ENCODE data around the gene ACKR3. TPM values are rescaled to one million over a fixed set of nuclear protein-coding genes. Genes with fewer than 3 reads are reported as not detected.
A peak's percentile ranks its signal among the peaks of the same experiment; 100 is the strongest.

ACKR3 gene
- total and polyA plus RNA-seq, 12 donors: 1.1 to 12.8 (median 1.9) TPM

DNA sequence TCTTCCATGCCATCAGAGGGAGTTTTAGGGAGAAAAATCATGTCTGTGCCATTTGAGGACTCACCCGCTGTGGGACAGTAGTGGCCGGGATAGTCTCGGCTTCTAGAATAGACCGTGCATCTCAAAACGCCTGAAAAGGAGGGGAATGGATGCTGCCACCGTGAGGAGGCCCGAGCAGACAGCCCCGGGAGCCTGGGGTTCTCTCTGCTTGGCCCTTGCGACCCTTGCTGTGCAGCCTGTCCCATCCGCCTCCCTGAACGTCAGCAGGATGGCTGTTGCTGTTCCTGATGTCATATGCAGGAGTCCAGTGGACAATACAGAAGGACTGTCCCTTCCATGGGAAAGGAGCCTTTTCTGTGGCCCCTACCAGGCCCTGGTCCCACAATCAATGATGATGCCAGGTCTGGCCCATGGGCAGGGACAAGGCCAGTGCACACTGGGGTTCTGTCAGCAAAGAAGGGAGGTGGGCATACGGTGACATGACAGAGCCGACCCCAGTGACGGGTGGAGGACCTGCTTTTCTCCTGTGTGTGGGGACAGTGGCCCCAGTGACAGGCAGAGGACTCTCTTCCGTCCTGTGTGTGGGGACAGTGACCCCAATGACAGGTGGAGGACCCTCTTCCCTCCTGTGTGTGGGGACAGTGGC is 58.8 kb downstream of the ACKR3 start:
- TF ChIP-seq, protein P1, sequence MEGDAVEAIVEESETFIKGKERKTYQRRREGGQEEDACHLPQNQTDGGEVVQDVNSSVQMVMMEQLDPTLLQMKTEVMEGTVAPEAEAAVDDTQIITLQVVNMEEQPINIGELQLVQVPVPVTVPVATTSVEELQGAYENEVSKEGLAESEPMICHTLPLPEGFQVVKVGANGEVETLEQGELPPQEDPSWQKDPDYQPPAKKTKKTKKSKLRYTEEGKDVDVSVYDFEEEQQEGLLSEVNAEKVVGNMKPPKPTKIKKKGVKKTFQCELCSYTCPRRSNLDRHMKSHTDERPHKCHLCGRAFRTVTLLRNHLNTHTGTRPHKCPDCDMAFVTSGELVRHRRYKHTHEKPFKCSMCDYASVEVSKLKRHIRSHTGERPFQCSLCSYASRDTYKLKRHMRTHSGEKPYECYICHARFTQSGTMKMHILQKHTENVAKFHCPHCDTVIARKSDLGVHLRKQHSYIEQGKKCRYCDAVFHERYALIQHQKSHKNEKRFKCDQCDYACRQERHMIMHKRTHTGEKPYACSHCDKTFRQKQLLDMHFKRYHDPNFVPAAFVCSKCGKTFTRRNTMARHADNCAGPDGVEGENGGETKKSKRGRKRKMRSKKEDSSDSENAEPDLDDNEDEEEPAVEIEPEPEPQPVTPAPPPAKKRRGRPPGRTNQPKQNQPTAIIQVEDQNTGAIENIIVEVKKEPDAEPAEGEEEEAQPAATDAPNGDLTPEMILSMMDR (IDR thresholded peaks at IDR 0.05): no peak
- no peak for TF ChIP-seq POLR2A (IDR thresholded peaks at IDR 0.05)
- Histone ChIP-seq H3K27ac (no peak overlapping the region), H3K4me1 (replicated peaks in 1 of 2) (no peaks in the 10 kb centered on the region), H3K27me3 (no peaks in the 10 kb centered on the region), H3K4me3 (no peak overlapping the region), H3K9me3 (replicated peaks in 1 of 3) (no peaks in the 10 kb centered on the region), H3K36me3 (replicated peaks in 1 of 2) (no peaks in the 10 kb centered on the region)
- peak in 1 of 7 donors; percentile 25 for DNase-seq
- intact Hi-C loops (cut with DNase I): no loop called here
- 75 to 93% (median 87%) methylated on average over 12 to 15 of the region's 15 CpGs for WGBS, 4 donors

DNA sequence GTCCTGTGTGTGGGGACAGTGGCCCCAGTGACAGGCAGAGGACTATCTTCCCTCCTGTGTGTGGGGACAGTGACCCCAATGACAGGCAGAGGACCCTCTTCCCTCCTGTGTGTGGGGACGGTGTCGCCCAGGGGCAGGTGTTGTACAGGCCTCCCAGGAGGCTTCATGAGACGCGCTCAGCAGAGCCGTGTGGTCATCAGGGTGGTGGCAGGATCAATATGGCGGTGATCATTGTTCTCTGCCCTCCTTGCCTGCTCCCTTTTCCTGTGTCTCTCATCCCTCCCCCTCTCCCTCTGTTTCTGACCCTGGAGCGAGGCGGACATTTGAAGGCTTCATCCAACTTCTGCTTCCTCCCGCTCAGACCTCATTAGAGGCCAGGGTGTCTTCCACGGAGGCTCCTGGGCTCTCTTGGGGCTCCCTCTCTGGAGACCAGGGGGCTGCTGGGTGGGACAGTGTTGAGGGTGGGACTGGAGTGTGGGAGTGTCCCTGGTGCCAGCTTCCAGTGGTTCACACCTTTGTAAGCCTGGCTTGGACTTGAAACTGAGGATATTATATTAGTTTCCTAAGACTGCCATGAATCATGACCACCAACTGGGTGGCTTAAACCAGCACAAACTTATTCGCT is 59.5 kb downstream of the ACKR3 start:
- no peak overlapping the region for H3K27ac ChIP-seq
- DNase-seq: peak in 1 of 7 donors; percentile 9

DNA sequence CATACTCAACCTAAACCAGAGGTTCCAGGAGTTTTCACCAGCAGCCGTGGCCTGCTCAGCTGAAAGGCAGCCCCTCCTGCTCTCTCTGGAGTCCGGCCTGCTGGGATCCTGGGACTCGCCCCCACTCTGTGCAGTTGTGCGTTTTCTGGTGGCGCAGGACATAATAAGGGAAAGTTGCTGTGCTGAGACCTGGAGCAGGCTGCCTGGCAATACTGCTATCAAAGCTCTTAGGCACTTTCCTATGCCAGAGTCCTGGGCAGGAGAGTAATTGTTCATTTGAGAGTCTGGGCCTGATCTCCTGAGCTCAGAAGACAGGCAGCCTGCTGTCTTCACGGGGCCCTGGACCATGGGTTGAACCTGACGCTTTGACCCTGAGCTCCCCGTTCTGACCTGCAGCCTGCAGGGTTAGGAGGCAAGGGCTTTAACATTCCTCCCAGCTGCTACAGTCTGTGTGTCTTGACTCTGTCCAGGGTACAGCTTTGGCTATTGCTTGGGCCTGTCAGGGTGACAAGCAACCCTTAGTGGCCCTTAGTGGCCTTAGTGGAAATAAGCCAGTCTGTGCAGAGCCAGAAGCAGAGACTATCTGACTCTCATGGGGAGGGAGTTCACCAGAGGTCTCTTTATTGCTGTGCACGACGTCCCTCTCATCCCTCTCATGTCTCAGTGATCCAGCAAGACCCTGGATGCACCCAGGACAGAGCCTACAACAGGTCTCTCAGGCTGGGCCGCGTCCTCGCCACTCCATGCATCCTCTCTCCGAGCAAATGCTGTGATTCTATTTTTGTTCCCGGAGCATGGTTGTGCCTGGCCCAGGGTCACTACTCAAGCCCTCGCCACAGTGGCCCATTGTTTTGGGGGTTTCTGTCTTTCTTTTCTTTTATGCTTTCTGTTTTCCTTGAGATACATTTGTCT is 60.6 kb downstream of the ACKR3 start:
- peak in 2 of 7 donors; percentile 2 to 53 for DNase-seq
- Histone ChIP-seq H3K27ac (no peak overlapping the region), H3K9me3 (replicated peaks in 1 of 3) (no peaks in the 10 kb centered on the region), H3K36me3 (replicated peaks in 1 of 2) (no peaks in the 10 kb centered on the region), H3K27me3 (no peaks in the 10 kb centered on the region), H3K4me1 (replicated peaks in 1 of 2) (no peaks in the 10 kb centered on the region), H3K4me3 (no peak overlapping the region)
- intact Hi-C loops (cut with DNase I): no loop called here
- WGBS, 4 donors: 66 to 79% (median 74%) methylated on average over 12 to 16 of the region's 16 CpGs
- no peak for TF ChIP-seq POLR2A (IDR thresholded peaks at IDR 0.05)
- TF ChIP-seq, protein P1 (IDR thresholded peaks at IDR 0.05): no peak

More for the DNA sequence above, 59.5 kb downstream of the ACKR3 start:
- Histone ChIP-seq H3K4me3 (no peak overlapping the region), H3K9me3 (replicated peaks in 1 of 3) (no peaks in the 10 kb centered on the region), H3K4me1 (replicated peaks in 1 of 2) (no peaks in the 10 kb centered on the region), H3K27me3 (no peaks in the 10 kb centered on the region), H3K36me3 (replicated peaks in 1 of 2) (no peaks in the 10 kb centered on the region)
- TF ChIP-seq, protein P1 (IDR thresholded peaks at IDR 0.05): no peak
- no peak for TF ChIP-seq POLR2A (IDR thresholded peaks at IDR 0.05)
- intact Hi-C loops (cut with DNase I): no loop called here
- WGBS, 4 donors: 84 to 94% (median 89%) methylated on average over 9 to 11 of the region's 11 CpGs

DNA sequence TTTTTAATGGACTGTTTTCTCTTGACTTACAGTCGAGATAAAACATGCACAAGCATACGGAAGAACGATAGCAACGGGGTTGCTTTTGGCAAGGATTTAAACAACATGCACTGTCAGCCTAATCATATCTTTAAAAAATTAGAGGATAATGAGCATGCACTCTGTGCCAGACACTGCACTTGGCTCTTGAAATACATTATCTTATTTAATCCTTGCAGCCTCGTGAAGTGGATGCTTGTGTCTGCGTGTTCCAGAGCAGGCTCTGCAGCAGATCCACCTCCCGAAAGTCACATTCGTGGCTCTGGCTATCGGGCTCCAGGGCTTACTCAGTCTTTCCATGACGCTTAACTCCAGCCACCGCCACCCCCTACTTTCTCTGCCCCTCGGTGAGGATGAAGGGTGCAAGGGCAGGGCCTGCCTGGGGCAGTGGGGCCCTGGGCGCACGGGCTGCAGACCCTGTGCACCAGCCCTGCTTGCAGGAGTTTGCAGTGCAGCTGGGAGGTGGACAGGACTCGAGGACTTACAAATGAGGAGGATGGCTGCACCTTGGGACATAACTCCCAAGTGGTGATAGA is 61.7 kb downstream of the ACKR3 start:
- Histone ChIP-seq H3K27me3 (no peaks in the 10 kb centered on the region), H3K36me3 (replicated peaks in 1 of 2) (no peaks in the 10 kb centered on the region), H3K4me3 (no peak overlapping the region), H3K27ac (no peak overlapping the region), H3K9me3 (replicated peaks in 1 of 3) (no peaks in the 10 kb centered on the region), H3K4me1 (replicated peaks in 1 of 2) (no peaks in the 10 kb centered on the region)
- intact Hi-C loops (cut with DNase I): no loop called here
- WGBS, 4 donors: 62 to 75% (median 68%) methylated on average over 11 to 15 of the region's 15 CpGs
- no peak for TF ChIP-seq POLR2A (IDR thresholded peaks at IDR 0.05)
- TF ChIP-seq, protein P1 (IDR thresholded peaks at IDR 0.05): no peak
- peak in 2 of 7 donors; percentile 20 to 59 for DNase-seq
